HG03135 (cell line): ENCODE data around the gene TNNT3.
"Not testable (repeated sequence)": the region's sequence is repeated elsewhere in the genome, so short reads cannot be mapped to it uniquely, and the experiment has no call there.

Source experiments
- ATAC-seq: cut with Tn5 transposase; IDR thresholded peaks from one replicate; pipeline ENCODE4 v1.9.1; 2021; ENCODE audit warnings: mild to moderate bottlenecking, moderate library complexity; ENCODE audit not compliant: unreplicated experiment

Gene TNNT3

GRCh38 chr11:1919391-1920127 lies at the start of gene TNNT3:
Gene TNNT3, plus strand, starts transcription at chr11:1919703. Its CDS starts 3,172 bp downstream, at chr11:1922875.
- no peak for ATAC-seq

- no peak for ATAC-seq
Measured at GRCh38 chr11:1870326-1870696, 49.2 kb upstream of the TNNT3 start.

GRCh38 chr11:1870721-1871466 lies 48.6 kb upstream of the TNNT3 start:
- ATAC-seq, result no peak

GRCh38 chr11:1871531-1871930 lies 48.0 kb upstream of the TNNT3 start:
- no peak for ATAC-seq

GRCh38 chr11:1872267-1872985 lies 47.1 kb upstream of the TNNT3 start:
- ATAC-seq, result no peak

GRCh38 chr11:1873048-1873812 lies 46.3 kb upstream of the TNNT3 start:
- ATAC-seq, result no peak

GRCh38 chr11:1873813-1874150 lies 45.7 kb upstream of the TNNT3 start:
- not testable (repeated sequence) for ATAC-seq

- not testable (repeated sequence) for ATAC-seq
Measured at GRCh38 chr11:1874441-1875092, 44.9 kb upstream of the TNNT3 start.

- no peak for ATAC-seq
Measured at GRCh38 chr11:1875093-1875850, 44.2 kb upstream of the TNNT3 start.

- not testable (repeated sequence) for ATAC-seq
Measured at GRCh38 chr11:1875851-1876301, 43.6 kb upstream of the TNNT3 start.

GRCh38 chr11:1876361-1877063 lies 43.0 kb upstream of the TNNT3 start:
- ATAC-seq, result no peak

- ATAC-seq, result no peak
Measured at GRCh38 chr11:1877211-1878136, 42.0 kb upstream of the TNNT3 start.

- ATAC-seq, result no peak
Measured at GRCh38 chr11:1878137-1879031, 41.1 kb upstream of the TNNT3 start.

- ATAC-seq, result no peak
Measured at GRCh38 chr11:1879342-1879940, 40.1 kb upstream of the TNNT3 start.

- ATAC-seq, result no peak
Measured at GRCh38 chr11:1879941-1880720, 39.4 kb upstream of the TNNT3 start.
